Vagina (tissue), 2 donors: ENCODE results near the gene FREM2.

Source experiments
- CTCF ChIP-seq, 3 experiments: fragments of 450-650 bp in 2 of 3; fragments of 200-600 bp in 1 of 3; sonication (generic) in 1 of 3; IDR thresholded peaks; one replicate each; pipeline ENCODE4 v1.5.1; 2017 to 2019; ENCODE audit warnings: antibody characterized with exemption in 3 of 3, mild to moderate bottlenecking in 2 of 3, moderate library complexity in 2 of 3
- POLR2A ChIP-seq, 2 donors: fragments of 450-650 bp; IDR thresholded peaks; one replicate each; pipeline ENCODE4 v1.6.1; 2017; ENCODE audit warnings: antibody characterized with exemption in 2 of 2, mild to moderate bottlenecking in 2 of 2, moderate library complexity in 2 of 2

DNA sequence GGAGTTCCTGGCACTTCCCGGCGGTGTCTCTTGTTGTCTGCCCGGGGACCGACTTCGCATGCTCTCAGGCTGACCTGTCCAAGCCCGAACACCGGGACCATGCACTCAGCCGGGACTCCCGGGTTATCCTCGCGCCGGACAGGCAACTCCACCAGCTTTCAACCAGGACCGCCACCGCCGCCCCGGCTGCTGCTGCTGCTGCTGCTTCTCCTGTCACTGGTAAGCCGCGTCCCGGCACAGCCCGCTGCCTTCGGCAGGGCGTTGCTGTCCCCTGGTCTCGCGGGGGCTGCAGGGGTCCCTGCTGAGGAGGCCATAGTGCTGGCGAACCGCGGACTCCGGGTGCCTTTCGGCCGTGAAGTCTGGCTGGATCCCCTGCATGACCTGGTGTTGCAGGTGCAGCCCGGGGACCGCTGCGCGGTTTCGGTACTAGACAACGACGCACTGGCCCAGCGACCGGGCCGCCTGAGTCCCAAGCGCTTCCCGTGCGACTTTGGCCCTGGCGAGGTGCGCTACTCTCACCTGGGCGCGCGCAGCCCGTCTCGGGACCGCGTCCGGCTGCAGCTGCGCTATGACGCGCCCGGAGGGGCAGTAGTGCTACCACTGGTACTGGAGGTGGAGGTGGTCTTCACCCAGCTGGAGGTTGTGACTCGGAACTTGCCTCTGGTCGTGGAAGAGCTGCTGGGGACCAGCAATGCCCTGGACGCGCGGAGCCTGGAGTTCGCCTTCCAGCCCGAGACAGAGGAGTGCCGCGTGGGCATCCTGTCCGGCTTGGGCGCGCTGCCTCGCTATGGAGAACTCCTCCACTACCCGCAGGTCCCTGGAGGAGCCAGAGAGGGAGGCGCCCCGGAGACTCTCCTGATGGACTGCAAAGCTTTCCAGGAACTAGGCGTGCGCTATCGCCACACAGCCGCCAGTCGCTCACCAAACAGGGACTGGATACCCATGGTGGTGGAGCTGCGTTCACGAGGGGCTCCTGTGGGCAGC lies 661 bp downstream of the FREM2 start:
- no peak for TF ChIP-seq POLR2A (IDR thresholded peaks at IDR 0.05)
- TF ChIP-seq CTCF (IDR thresholded peaks at IDR 0.05) = no peak
